SKM-1 treated with dmso at 0.1 percent for 144 hours (cell line): ENCODE measurements around the gene FNBP1.
A peak's percentile ranks its signal among the peaks of the same experiment; 100 is the strongest.

Source experiments
- DNase-seq: peaks from one replicate; lab custom pipeline; 2025; ENCODE audit not compliant: unreplicated experiment; lab: John Stamatoyannopoulos, UW

The FNBP1 gene

GRCh38 chr9:129929496-129930125 is 113.4 kb downstream of the FNBP1 start:
- no peak for DNase-seq

GRCh38 chr9:129923589-129923988 is 119.4 kb downstream of the FNBP1 start:
- DNase-seq: no peak

GRCh38 chr9:129921905-129922304 is 121.1 kb downstream of the FNBP1 start:
- no peak for DNase-seq

- peak; percentile 41 for DNase-seq
Observed at GRCh38 chr9:129919841-129920240, 123.1 kb downstream of the FNBP1 start.

- no peak for DNase-seq
Observed at GRCh38 chr9:129919277-129919676, 123.7 kb downstream of the FNBP1 start.

- no peak for DNase-seq
Observed at GRCh38 chr9:129918296-129918950, 124.6 kb downstream of the FNBP1 start.

GRCh38 chr9:129916707-129917106 is 126.3 kb downstream of the FNBP1 start:
- no peak for DNase-seq

GRCh38 chr9:129914051-129914450 is 128.9 kb downstream of the FNBP1 start:
- no peak for DNase-seq

GRCh38 chr9:129910628-129911567 is 132.1 kb downstream of the FNBP1 start:
- no peak for DNase-seq

GRCh38 chr9:129909851-129910250 is 133.1 kb downstream of the FNBP1 start:
- DNase-seq: no peak

- no peak for DNase-seq
Observed at GRCh38 chr9:129908906-129909305, 134.1 kb downstream of the FNBP1 start.

- no peak for DNase-seq
Observed at GRCh38 chr9:129907201-129907600, 135.8 kb downstream of the FNBP1 start.

GRCh38 chr9:129906298-129906697 is 136.7 kb downstream of the FNBP1 start:
- DNase-seq: no peak

GRCh38 chr9:129904734-129905133 is 138.3 kb downstream of the FNBP1 start:
- DNase-seq: no peak

- DNase-seq: no peak
Observed at GRCh38 chr9:129902740-129903134, 140.3 kb downstream of the FNBP1 start.

GRCh38 chr9:129901993-129902739 is 140.8 kb downstream of the FNBP1 start:
- no peak for DNase-seq

GRCh38 chr9:129900263-129901027 is 142.5 kb downstream of the FNBP1 start:
- no peak for DNase-seq

- no peak for DNase-seq
Observed at GRCh38 chr9:129899620-129900019, 143.4 kb downstream of the FNBP1 start.

GRCh38 chr9:129898185-129898584 is 144.8 kb downstream of the FNBP1 start:
- no peak for DNase-seq

- no peak for DNase-seq
Observed at GRCh38 chr9:129897263-129897662, 145.7 kb downstream of the FNBP1 start.
